ENCODE results near the gene GCG. TPM values are rescaled to one million over a fixed set of nuclear protein-coding genes. Genes with fewer than 3 reads are reported as not detected.

The GCG gene
- total RNA-seq, 4 donors from 2014 or later: not detected

DNA sequence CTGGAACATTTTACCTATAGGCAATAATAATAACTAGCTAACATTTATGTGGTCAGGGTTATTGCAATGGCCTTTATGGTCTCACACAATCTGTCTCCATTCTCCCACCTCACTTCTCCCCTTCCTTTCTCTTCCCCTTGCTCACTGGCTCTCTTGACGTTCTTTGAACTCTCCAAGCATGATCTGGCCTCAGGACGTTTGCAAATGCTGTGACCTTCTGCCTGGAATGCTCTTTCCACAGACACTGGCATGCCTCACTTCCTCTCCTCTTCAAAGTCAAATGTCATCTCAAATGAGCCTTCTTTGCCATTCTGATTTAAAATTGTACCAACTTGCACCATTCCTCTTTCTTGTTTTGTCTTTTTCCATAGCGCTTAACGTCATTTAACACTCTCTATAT lies 25.3 kb upstream of the GCG start:
- H3K27ac ChIP-seq: no peak overlapping the region
- H3K9me3 ChIP-seq: no peaks in the 10 kb centered on the region
- ATAC-seq: no peak
- no peak overlapping the region for H3K4me3 ChIP-seq
- WGBS, 2 donors (ENCODE audit: low coverage in 1 of 2): 65 to 76% methylated on average over 4 of the region's 4 CpGs
- H3K36me3 ChIP-seq: no peaks in the 10 kb centered on the region
- TF ChIP-seq POLR2A (IDR thresholded peaks at IDR 0.05) (no peak), POLR2AphosphoS5 (IDR thresholded peaks at IDR 0.05) (no peak), EP300 (IDR thresholded peaks at IDR 0.05) (no peak)
- TF ChIP-seq, protein P1, sequence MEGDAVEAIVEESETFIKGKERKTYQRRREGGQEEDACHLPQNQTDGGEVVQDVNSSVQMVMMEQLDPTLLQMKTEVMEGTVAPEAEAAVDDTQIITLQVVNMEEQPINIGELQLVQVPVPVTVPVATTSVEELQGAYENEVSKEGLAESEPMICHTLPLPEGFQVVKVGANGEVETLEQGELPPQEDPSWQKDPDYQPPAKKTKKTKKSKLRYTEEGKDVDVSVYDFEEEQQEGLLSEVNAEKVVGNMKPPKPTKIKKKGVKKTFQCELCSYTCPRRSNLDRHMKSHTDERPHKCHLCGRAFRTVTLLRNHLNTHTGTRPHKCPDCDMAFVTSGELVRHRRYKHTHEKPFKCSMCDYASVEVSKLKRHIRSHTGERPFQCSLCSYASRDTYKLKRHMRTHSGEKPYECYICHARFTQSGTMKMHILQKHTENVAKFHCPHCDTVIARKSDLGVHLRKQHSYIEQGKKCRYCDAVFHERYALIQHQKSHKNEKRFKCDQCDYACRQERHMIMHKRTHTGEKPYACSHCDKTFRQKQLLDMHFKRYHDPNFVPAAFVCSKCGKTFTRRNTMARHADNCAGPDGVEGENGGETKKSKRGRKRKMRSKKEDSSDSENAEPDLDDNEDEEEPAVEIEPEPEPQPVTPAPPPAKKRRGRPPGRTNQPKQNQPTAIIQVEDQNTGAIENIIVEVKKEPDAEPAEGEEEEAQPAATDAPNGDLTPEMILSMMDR (IDR thresholded peaks at IDR 0.05): no peak
- peaks cover 0 to 10% (median 2%) of the 10 kb centered on the region in 3 donors for H3K4me1 ChIP-seq
- no peaks in the 10 kb centered on the region for H3K27me3 ChIP-seq

DNA sequence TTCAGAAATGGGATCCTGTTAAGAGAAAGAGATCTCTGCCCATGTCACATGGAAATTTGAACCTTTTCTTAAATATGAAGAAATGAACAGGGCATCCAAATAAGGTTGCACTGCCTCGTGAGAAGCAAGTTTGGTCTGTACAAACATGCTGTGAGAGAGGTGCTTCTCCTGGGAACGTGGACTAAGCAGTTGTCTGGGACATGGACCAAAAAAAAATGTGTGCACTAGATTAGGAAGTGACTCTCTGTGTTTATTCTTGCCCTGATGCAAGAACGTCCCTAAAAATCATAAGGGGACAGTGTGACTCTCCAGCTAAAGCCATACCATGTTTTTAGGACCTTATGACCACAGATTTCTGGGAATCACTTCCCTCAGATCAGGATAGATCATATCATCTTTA lies 23.7 kb upstream of the GCG start:
- Histone ChIP-seq H3K4me1 (peaks cover 0 to 10% (median 2%) of the 10 kb centered on the region in 3 donors), H3K27ac (no peak overlapping the region), H3K36me3 (no peaks in the 10 kb centered on the region), H3K4me3 (no peak overlapping the region), H3K27me3 (no peaks in the 10 kb centered on the region), H3K9me3 (no peaks in the 10 kb centered on the region)
- ATAC-seq: no peak
- TF ChIP-seq, protein P1 (IDR thresholded peaks at IDR 0.05): no peak
- TF ChIP-seq POLR2AphosphoS5 (IDR thresholded peaks at IDR 0.05): no peak
- no peak for TF ChIP-seq EP300 (IDR thresholded peaks at IDR 0.05)
- TF ChIP-seq POLR2A (IDR thresholded peaks at IDR 0.05): no peak
- WGBS, 2 donors (ENCODE audit: low coverage in 1 of 2): 15 to 31% methylated on average over 3 of the region's 3 CpGs

DNA sequence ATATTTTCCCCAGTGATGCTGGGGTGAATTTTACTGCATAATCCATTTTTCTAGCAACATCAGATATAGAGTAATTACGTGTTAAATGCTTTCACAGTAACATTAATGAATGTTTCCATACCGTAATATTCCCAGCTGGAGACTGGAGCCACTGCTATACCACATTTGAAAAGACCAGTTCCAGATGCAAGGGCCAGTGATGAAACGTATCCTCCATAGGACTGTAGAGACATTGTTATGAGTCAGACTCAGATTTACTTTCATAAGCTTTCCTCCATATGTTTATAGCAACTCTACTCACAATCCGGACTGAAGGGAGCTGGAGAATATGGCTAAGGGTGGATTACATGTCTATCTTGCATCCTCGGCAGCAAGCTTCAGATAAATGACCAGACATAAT lies 22.7 kb upstream of the GCG start:
- WGBS, 2 donors (ENCODE audit: low coverage in 1 of 2): 91 to 92% methylated on average over 4 to 5 of the region's 5 CpGs
- no peak for ATAC-seq
- Histone ChIP-seq H3K27ac (no peak overlapping the region), H3K9me3 (no peaks in the 10 kb centered on the region), H3K27me3 (no peaks in the 10 kb centered on the region), H3K36me3 (no peaks in the 10 kb centered on the region), H3K4me3 (no peak overlapping the region), H3K4me1 (peaks cover 0 to 10% (median 2%) of the 10 kb centered on the region in 3 donors)
- TF ChIP-seq POLR2AphosphoS5 (IDR thresholded peaks at IDR 0.05) (no peak), POLR2A (IDR thresholded peaks at IDR 0.05) (no peak), EP300 (IDR thresholded peaks at IDR 0.05) (no peak)
- TF ChIP-seq, protein P1 (IDR thresholded peaks at IDR 0.05): no peak

DNA sequence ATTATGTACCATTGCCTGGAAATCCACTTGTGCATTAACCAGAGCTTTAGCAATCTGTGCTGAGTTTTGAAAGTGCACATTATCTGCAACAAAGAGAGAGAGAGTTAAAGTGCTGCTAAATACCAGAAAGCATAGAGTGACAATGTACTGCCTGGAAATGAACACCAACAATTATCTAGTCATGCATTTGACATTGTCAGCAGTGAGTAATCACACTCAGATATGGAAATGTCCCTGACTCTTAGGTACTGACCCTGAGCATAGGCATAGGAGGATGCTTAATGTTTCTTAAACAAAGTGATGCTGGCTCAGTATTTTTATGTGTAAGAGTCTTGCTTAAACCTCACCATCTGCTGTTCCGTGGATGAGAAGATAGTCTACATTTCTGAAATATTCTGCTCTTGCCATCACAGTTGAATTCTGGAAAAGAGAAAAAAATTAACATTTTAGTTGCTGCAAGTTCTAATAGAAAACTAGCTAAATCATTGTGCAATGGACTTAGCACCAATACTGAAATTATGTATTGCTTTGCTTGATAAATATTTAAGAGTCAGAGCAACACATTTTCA lies 20.8 kb upstream of the GCG start:
- Histone ChIP-seq H3K4me3 (no peak overlapping the region), H3K4me1 (peaks cover 0 to 10% (median 2%) of the 10 kb centered on the region in 3 donors), H3K9me3 (no peaks in the 10 kb centered on the region), H3K27me3 (no peaks in the 10 kb centered on the region), H3K27ac (no peak overlapping the region), H3K36me3 (no peaks in the 10 kb centered on the region)
- TF ChIP-seq POLR2A (IDR thresholded peaks at IDR 0.05): no peak
- TF ChIP-seq POLR2AphosphoS5 (IDR thresholded peaks at IDR 0.05): no peak
- TF ChIP-seq, protein P1 (IDR thresholded peaks at IDR 0.05): no peak
- no peak for TF ChIP-seq EP300 (IDR thresholded peaks at IDR 0.05)
- 43 to 71% methylated on average over 1 of the region's 1 CpG for WGBS, 2 donors (ENCODE audit: low coverage in 1 of 2)
- no peak for ATAC-seq

DNA sequence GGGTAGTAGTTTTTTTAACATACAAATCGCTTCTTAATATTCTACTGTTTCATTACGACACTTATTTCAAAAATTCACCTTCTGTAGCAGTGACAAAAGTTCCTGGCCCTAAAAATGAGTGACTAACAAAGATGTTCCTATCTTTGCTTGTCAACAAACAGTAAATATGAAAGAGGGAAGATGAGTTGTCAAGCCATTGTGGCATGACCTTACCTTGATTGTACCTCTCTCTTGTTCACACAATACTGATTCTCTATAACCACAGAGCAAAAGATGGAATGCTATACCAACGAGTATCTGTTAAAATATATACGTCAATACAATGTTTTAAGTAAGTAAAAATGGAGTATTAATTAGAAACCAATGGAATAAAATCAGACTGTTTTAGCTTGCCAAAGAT lies 14.7 kb upstream of the GCG start:
- TF ChIP-seq POLR2AphosphoS5 (IDR thresholded peaks at IDR 0.05): no peak
- TF ChIP-seq POLR2A (IDR thresholded peaks at IDR 0.05): no peak
- TF ChIP-seq, protein P1 (IDR thresholded peaks at IDR 0.05): no peak
- TF ChIP-seq EP300 (IDR thresholded peaks at IDR 0.05): no peak
- Histone ChIP-seq H3K9me3 (no peaks in the 10 kb centered on the region), H3K27me3 (no peaks in the 10 kb centered on the region), H3K36me3 (no peaks in the 10 kb centered on the region), H3K4me3 (no peak overlapping the region), H3K4me1 (peaks cover 0 to 15% (median 0%) of the 10 kb centered on the region in 3 donors), H3K27ac (no peak overlapping the region)
- no peak for ATAC-seq
- 94% methylated on average over 4 of the region's 4 CpGs for WGBS, 2 donors (ENCODE audit: low coverage in 1 of 2)

Measured in gastroesophageal sphincter (tissue), 4 donors.